Measurements from ENCODE around the gene RAB3C.
"Not testable (repeated sequence)": the region's sequence is repeated elsewhere in the genome, so short reads cannot be mapped to it uniquely, and the experiment has no call there.

Gene RAB3C

GRCh38 chr5:58680503-58680902 lies 97.6 kb downstream of the RAB3C start:
- DNase-seq, result no peak

GRCh38 chr5:58681943-58682342 lies 99.1 kb downstream of the RAB3C start:
- DNase-seq, result no peak

DNA sequence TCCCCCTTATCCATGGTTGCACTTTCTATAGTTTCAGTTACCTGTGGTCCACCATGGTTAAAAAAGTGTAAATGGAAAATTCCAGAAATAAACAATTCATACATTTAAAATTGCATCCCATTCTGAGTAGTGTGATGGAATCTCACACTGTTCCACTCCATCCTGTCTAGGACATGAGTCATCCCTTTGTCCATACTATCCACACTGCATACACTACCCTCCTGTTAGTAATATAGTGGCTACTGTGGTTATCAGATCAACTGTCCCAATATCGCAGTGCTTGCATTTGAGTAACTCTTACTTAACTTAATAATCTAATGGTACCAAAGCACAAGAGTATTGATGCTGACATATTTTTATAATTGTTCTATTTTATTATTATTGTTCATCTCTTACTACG lies 100.7 kb downstream of the RAB3C start:
- no peak for DNase-seq

DNA sequence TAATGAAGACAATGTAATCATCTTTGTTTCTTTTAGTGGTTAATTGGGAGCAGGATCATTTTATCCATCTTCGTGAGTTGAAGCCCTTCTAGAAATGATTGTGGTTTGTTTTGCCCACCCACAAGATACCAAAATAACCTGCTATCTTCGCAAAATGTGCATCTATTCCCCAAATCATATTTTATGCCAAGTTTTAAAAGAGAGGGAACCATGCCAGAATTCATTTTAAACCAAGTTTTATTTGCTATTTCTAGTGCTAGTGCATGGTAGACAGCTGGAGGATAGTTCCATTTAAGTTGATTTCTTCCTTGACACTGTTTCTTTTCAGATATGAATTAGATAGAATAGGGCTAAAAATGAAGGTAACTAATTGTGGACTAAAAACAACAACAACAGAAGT lies 104.2 kb downstream of the RAB3C start:
- no peak for DNase-seq

DNA sequence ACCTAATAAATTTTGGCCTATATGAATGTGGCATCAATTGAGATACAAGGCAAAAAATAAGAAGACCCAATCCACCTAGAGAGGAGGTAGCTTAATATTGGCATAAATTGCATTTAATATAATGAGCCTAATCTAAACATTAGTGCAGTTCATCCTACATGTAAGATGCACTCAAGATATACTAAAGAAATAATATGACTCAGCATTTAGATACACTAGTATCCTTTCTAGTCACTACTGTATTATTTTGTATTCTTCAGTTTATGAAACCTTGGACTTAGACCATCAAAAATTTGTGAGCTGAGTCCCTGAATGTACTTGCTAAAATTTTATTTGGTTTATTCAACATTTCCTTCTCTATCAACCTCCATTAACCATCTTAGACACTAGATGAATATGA lies 104.7 kb downstream of the RAB3C start:
- no peak for DNase-seq

DNA sequence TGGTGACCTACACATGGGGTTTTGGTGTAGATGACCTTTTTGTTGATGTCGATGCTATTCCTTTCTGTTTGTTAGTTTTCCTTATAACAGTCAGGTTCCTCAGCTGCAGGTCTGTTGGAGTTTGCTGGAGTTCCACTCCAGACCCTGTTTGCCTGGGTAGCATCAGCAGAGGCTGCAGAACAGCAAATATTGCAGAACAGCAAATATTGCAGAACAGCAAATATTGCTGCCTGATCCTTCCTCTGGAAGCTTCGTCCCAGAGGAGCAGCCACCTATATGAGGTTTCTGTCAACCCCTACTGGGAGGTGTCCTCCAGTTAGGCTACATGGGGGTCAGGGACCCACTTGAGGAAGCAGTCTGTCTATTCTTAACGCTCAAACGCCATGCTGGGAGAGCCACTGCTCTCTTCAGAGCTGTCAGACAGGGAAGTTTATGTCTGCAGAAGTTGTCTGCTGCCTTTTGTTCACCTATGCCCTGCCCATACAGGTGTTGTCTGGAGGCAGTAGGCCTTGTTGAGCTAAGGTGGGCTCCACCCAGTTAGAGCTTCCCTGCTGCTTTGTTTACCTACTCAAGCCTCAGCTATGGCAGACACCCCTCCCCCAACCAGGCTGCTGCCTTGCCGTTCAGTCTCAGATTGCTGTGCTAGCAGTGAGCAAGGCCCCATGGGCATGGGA lies 116.3 kb downstream of the RAB3C start:
- DNase-seq, result peak; percentile 22

GRCh38 chr5:58699762-58700118 lies 116.9 kb downstream of the RAB3C start:
- DNase-seq, result no peak

DNA sequence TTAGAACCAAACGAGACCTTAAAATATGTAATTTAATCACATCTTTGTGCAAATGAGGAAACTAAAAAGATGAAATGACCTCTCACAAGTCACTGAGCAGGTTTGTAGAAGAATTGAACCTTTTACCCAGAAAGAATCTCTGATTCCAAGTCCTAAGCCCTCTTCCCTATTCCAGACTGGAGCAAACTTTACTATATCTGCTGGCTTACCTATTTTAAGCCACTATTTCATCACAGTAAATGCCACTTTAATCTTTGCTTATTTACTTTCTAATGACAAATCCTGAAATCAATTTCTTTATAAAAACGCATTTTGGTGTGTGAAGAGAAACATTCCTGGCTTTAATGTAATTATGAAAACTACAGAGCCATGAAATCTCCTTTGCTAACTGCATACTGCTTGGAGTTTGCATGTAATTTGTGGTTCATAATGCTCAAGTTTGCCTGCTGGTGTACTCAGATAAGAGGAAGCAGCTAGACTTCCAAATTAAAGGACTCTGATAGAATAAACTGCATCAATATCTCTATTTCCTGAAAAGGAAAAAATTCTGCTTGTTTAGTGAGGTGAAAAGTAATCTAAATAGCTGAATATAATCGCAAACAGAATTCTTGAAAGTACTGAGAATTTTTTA lies 121.2 kb downstream of the RAB3C start:
- no peak for DNase-seq

GRCh38 chr5:58706736-58707135 lies 123.9 kb downstream of the RAB3C start:
- DNase-seq, result no peak

DNA sequence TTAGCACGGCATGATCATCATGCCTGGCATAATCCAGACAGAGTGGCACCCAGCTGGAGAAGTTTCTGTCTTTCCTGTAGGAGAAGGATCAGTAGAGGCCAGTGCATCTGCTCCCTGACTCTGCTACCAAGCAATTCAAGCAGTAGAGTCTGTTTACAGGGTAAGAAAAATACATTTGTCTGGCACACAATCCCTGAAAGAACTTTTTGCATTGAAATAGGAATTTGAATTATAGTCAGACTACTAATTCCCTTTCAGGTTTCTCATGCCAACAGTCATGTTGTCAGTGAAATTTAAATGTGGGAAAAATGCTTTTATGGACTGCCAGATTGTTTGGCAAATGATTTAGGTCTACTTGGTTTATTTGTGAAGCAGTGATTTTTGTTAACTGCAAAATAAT lies 125.6 kb downstream of the RAB3C start:
- DNase-seq, result no peak

- DNase-seq, result not testable (repeated sequence)
Measured at GRCh38 chr5:58710425-58710824, 127.5 kb downstream of the RAB3C start.

DNA sequence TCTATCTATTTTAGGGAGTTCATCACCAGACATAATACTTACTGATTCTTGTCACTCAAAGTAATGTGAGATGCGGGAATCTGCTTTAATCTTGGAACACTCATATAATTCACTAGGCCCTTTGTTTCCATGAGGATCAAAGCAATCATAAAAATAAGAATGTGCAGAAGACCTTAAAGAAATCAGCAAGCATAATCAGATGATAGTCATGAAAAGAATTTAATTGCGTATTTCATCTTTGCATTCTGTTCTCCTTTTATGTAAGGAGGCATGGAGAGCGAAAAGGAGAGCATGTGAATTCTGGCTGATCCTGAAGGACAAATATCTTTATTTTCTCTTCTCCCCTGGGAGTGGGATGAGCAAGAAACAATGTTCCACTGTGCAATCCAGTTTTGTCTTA lies 128.0 kb downstream of the RAB3C start:
- no peak for DNase-seq

DNA sequence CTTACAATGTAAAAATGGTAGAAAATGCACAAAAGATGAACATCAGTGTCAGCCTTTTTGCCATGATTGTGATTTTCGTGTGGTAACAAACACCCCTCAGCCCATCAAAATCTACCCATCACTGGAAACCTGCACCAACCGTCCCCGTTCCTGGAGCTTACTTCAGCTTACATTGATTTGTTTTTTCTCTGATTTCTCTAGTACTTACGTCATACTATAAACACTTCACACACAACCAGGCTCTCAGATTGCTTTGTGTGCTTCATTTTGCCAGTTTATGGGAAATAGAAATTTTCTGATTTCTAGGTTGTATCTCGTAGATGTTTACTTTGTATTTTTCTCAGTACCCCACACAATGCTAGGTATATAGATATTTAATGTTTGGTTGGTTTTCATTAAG lies 129.1 kb downstream of the RAB3C start:
- DNase-seq, result no peak

GRCh38 chr5:58714046-58714445 lies 131.2 kb downstream of the RAB3C start:
- DNase-seq, result no peak

- DNase-seq, result no peak
Measured at GRCh38 chr5:58715997-58716656, 133.3 kb downstream of the RAB3C start.

DNA sequence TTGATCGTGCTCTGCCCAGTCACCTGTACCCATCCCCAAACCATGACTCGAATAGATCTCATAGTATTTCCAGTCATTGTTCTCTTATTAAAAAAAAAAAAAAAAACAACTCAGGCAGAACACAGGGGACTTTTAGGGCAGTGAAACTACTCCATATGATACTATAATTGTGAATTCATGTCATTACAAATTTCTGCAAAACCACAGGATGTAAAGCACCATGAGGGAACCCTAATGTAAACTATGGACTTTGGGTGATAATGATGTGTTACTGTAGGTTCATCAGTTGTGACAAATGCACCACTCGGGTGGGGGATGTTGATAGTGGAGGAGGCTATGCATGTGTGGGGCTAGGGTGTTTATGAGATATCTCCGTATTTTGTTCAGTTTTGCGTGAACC lies 133.8 kb downstream of the RAB3C start:
- no peak for DNase-seq

- no peak for DNase-seq
Measured at GRCh38 chr5:58717303-58718007, 134.6 kb downstream of the RAB3C start.

GRCh38 chr5:58718269-58718978 lies 135.5 kb downstream of the RAB3C start:
- no peak for DNase-seq

- no peak for DNase-seq
Measured at GRCh38 chr5:58722160-58722559, 139.3 kb downstream of the RAB3C start.

DNA sequence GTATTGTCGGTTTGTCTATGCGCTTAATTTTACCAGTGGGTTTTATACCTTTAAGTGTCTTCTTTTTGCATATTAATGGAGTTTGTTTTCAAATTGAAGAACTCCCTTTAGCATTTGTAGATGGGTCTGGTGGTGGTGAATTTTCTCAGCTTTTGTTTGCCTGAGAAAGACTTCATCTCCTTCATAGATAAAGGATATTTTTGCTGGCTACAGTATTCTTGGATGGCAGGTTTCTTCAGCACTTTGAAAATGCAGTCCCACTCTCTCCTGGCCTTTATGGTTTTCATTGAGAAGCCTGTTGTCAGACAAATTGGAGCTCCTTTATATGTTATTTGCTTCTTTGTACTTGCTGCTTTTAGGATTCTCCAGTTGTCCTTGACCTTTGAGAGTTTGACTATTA lies 142.1 kb downstream of the RAB3C start:
- DNase-seq, result no peak

- no peak for DNase-seq
Measured at GRCh38 chr5:58731641-58732040, 148.8 kb downstream of the RAB3C start.

- DNase-seq, result no peak
Measured at GRCh38 chr5:58735637-58736036, 152.8 kb downstream of the RAB3C start.

- no peak for DNase-seq
Measured at GRCh38 chr5:58736214-58736613, 153.3 kb downstream of the RAB3C start.

Measured in NCI-H510A (cell line).